Left lung (tissue), 10 donors: Measurements from ENCODE around the gene ANKRD2. TPM values are rescaled to one million over a fixed set of nuclear protein-coding genes. Genes with fewer than 3 reads are reported as not detected.

Experiments
- ATAC-seq: fragments of 200-7000 bp; cut with Tn5 transposase; one replicate; pipeline ENCODE4 v1.9.1; 2020; ENCODE audit warnings: moderate library complexity
- DNase-seq, 4 donors: peaks; one replicate each; pipeline ENCODE4 v3.0.0-alpha.2; 2013 to 2020
- H3K27ac ChIP-seq, 2 donors: fragments of 200-600 bp; sonication (generic) in 1 of 2; one replicate each; pipeline versions ENCODE4 v1.5.0 to v1.8.0; 2020 to 2021
- H3K27me3 ChIP-seq, 2 donors: fragments of 200-600 bp; sonication (generic) in 1 of 2; one replicate each; pipeline versions ENCODE4 v1.5.0 to v1.8.0; 2020 to 2021
- H3K36me3 ChIP-seq, 2 donors: fragments of 200-600 bp; sonication (generic) in 1 of 2; one replicate each; pipeline versions ENCODE4 v1.5.0 to v1.8.0; 2020 to 2021
- H3K4me1 ChIP-seq, 2 donors: fragments of 200-600 bp; one replicate each; pipeline ENCODE4 v1.8.0; 2021
- H3K4me3 ChIP-seq, 2 donors: fragments of 200-600 bp; sonication (generic) in 1 of 2; one replicate each; pipeline versions ENCODE4 v1.5.0 to v1.8.0; 2020 to 2021; ENCODE audit warnings: mild to moderate bottlenecking in 1 of 2
- H3K9me3 ChIP-seq, 2 donors: fragments of 200-600 bp; sonication (generic) in 1 of 2; one replicate each; pipeline versions ENCODE4 v1.5.0 to v1.8.0; 2020 to 2021
- intact Hi-C, 2 donors: fragments of 100-400 bp; cut with DNase I; formaldehyde crosslinking; loops; one replicate each; pipeline versions ENCODE4 v1.11.2 to v1.14.2; 2022
- polyA plus RNA-seq, 6 donors: library from polyadenylated mRNA; unstranded; fragments of 120-200 nt; gene quantifications; one replicate each; pipeline ENCODE4 v1.2.1, GENCODE V29; 2013; ENCODE audit not compliant: insufficient read length in 6 of 6
- total RNA-seq, 2 donors: library from RNA; stranded (reverse); fragmentation: NEBNext Ultra II Directional; extraction: Animal tissue kit (Norgen Biotek cat#: 25700); gene quantifications; one replicate each; pipeline ENCODE4 v1.2.1, GENCODE V29; 2021
- TF ChIP-seq, protein P1 (sequence below), 2 donors: fragments of 200-600 bp; sonication (generic) in 1 of 2; IDR thresholded peaks; one replicate each; pipeline versions ENCODE4 v1.5.0 to v1.8.0; 2021; ENCODE audit warnings: antibody characterized with exemption in 2 of 2
- donor health status: DM: no; HTN: yes; CAD: no.
- donor health status: DM: no; HTN: no; CAD: no.

Gene ANKRD2
- total and polyA plus RNA-seq, 8 donors: 0.18 to 1.9 (median 0.27) TPM

DNA sequence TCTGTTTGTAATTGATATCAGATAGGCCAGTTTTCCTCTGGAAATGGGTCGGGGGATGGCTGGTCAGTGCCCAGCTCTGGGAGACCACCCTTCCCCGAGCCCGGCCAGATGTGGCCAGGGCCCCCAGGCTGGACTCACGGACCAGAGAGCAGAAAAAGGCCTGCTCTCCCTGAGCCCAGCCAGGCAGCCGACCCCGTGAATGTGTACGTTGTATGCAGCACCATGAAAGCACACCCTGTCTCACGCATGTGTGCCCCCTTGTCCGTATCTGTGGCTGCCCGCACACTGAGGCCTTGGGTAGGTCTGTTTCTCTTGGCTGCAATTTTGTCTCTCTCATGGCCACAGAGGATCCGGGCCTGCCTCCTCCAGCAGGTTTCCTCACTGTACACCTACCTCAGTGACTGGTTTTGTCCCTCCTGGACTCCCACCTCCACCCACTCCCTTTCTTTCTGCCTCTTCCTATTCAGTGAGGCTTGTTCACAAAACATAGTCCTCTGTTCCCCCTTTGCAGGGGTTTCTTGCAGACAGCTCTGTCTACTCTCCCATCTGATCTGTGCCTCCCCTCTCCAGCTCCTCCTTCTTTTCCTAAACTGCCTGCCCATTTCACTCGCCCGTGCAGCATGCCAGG, 23.6 kb upstream of the ANKRD2 start:
- DNase-seq (peak in 2 of 4 donors; percentile 21 to 55), ATAC-seq (no peak)
- no peaks in the 10 kb centered on the region for H3K9me3 ChIP-seq
- H3K27ac ChIP-seq: no peak overlapping the region
- H3K36me3 ChIP-seq: no peaks in the 10 kb centered on the region
- TF ChIP-seq, protein P1, sequence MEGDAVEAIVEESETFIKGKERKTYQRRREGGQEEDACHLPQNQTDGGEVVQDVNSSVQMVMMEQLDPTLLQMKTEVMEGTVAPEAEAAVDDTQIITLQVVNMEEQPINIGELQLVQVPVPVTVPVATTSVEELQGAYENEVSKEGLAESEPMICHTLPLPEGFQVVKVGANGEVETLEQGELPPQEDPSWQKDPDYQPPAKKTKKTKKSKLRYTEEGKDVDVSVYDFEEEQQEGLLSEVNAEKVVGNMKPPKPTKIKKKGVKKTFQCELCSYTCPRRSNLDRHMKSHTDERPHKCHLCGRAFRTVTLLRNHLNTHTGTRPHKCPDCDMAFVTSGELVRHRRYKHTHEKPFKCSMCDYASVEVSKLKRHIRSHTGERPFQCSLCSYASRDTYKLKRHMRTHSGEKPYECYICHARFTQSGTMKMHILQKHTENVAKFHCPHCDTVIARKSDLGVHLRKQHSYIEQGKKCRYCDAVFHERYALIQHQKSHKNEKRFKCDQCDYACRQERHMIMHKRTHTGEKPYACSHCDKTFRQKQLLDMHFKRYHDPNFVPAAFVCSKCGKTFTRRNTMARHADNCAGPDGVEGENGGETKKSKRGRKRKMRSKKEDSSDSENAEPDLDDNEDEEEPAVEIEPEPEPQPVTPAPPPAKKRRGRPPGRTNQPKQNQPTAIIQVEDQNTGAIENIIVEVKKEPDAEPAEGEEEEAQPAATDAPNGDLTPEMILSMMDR (IDR thresholded peaks at IDR 0.05): no peak
- no peak overlapping the region for H3K4me3 ChIP-seq
- H3K4me1 ChIP-seq: peaks cover 5 to 33% of the 10 kb centered on the region in 2 donors
- intact Hi-C loops: no loop called here
- no peaks in the 10 kb centered on the region for H3K27me3 ChIP-seq

DNA sequence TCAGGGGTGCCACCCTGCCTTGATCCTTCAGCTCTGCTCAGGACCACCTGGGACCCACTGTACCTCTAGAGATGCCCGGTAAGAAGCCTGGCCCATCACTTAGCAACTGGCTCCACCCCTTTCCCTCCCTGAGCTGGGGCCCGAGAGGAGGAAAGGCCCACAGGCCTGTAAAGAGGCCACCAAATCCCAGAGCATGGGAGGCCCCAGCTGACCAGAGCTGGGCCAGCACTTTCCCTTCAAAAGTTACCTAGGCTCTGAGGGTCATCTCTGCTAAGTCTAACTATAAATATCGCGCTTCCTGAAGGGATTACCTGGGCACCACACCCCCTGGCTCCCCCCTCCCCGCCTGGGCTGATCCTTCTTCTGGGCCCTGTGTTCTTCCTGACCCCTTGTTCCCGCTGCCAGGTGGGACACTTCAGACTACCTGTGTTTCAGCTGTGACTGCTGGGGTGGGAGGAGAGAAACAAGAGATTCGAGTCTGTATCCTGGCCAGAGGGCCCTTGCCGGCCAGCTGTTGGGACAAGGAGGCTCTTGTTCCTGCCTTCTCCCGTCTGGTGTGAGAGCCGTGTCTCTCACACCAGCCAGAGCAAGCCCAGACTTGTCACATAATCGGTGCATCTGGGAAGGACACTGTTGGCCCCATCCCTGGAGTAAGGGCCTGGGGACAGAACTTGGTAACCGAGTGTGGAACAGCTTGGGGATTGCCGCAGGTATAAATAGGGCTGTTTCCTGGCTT, 22.8 kb upstream of the ANKRD2 start:
- Histone ChIP-seq H3K27ac (peak overlapping the region; percentile 24), H3K9me3 (no peaks in the 10 kb centered on the region), H3K36me3 (no peaks in the 10 kb centered on the region), H3K4me1 (peaks cover 0 to 25% of the 10 kb centered on the region in 2 donors), H3K27me3 (no peaks in the 10 kb centered on the region), H3K4me3 (no peak overlapping the region)
- intact Hi-C loops: loop anchor here in 1 of 2 donors (5.0 kb wide), 1 partner anchor 87 kb away; no protein-coding TSS in a partner anchor
- peak in 3 of 4 donors; percentile 32 to 50 (median 38) for DNase-seq
- TF ChIP-seq, protein P1 (IDR thresholded peaks at IDR 0.05): no peak
- peak; percentile 46 for ATAC-seq

DNA sequence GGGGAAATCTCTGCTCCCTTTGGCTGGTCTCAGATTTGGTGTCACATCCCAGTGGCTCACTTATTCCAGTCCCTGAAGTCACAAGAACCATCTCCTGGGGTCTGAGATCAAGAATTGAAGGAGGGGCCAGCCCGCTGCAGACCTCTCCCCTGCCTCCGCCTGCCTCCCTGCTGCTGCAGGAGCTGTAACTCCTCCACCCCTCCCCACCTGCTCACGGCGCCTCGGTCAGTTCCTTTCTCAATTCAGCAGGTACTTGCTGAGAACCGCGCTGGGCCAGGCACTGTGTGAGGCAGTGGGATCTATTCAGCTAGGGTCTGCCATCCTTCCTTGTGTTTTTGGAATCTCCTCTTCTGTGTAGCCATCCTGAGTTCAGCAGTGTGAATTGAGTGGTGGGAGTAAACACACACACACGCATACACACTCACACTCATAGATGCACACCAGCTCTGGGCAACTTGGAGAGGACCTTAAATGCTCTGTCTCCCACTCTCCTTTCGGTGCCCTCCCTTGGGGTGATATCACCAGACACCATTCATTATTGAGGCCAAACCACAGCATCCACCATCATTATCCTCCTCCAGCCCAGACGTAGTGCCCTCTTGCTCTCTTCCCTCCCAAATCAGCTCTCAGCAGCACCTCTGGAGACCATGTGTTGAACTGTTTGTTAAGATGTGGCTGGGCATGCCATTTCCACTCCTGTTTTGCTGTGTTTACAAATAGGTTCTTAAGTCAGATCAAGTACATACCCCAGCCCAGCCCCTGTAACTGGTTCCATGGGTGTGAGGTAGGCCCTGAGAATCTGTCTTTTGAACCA, 22.0 kb upstream of the ANKRD2 start:
- no peak for ATAC-seq
- H3K27me3 ChIP-seq: no peaks in the 10 kb centered on the region
- intact Hi-C loops: loop anchor here in 1 of 2 donors (5.0 kb wide), 1 partner anchor 88 kb away; no protein-coding TSS in a partner anchor
- H3K4me1 ChIP-seq: peaks cover 0 to 25% of the 10 kb centered on the region in 2 donors
- H3K27ac ChIP-seq: peak overlapping the region in 1 of 2 donors; percentile 24
- DNase-seq: peak in 2 of 4 donors; percentile 29 to 71
- H3K4me3 ChIP-seq: no peak overlapping the region
- H3K36me3 ChIP-seq: no peaks in the 10 kb centered on the region
- TF ChIP-seq, protein P1 (IDR thresholded peaks at IDR 0.05): no peak
- H3K9me3 ChIP-seq: peaks cover 0 to 3% of the 10 kb centered on the region in 2 donors

DNA sequence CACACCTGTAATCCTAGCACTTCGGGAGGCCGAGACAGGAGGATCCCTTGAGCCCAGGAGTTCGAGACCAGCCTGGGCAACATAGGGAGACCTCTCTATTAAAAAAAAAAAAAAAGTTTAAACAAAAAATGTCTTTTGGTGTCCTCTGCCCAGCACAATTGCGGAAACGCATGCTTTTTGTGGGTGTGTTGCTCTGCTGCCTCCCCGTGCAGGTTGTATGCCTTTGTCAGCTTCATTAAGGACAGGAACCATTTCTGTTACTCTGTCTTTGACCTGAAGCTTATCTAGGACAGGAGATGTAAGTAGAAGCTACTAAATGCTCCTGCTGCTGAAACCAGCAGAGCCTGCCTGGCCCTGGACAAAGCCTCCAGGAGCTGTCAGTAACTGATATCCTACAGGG, 21.3 kb upstream of the ANKRD2 start:
- peaks cover 0 to 22% of the 10 kb centered on the region in 2 donors for H3K4me1 ChIP-seq
- no peak overlapping the region for H3K27ac ChIP-seq
- no peaks in the 10 kb centered on the region for H3K27me3 ChIP-seq
- no peaks in the 10 kb centered on the region for H3K36me3 ChIP-seq
- intact Hi-C loops: loop anchor here in 1 of 2 donors (5.0 kb wide), 1 partner anchor 89 kb away; no protein-coding TSS in a partner anchor
- no peak overlapping the region for H3K4me3 ChIP-seq
- no peak for ATAC-seq
- peaks cover 0 to 3% of the 10 kb centered on the region in 2 donors for H3K9me3 ChIP-seq
- DNase-seq: peak in 2 of 4 donors; percentile 11 to 20
- TF ChIP-seq, protein P1 (IDR thresholded peaks at IDR 0.05): no peak
